Measurements from ENCODE around the gene CDK5RAP2.

Gene CDK5RAP2

GRCh38 chr9:120436983-120437475 lies 142.9 kb downstream of the CDK5RAP2 start:
- Histone ChIP-seq H3K4me1 (ENCODE audit: insufficient read depth, low read length) (no peaks in the 10 kb centered on the region), H3K4me3 (ENCODE audit: low read depth in 1 of 2, low read length in 2 of 2) (no peak overlapping the region), H3K36me3 (ENCODE audit: insufficient read depth, low read length) (peaks cover 88% of the 10 kb centered on the region), H3K9me3 (ENCODE audit: insufficient read depth, low read length, severe bottlenecking) (no peaks in the 10 kb centered on the region), H3K27me3 (ENCODE audit: insufficient read depth, low read length, poor library complexity) (no peaks in the 10 kb centered on the region), H4K20me1 (ENCODE audit: insufficient read depth, low read length) (no peaks in the 10 kb centered on the region), H3K79me2 (ENCODE audit: insufficient read depth, low read length) (no peaks in the 10 kb centered on the region), H3K27ac (ENCODE audit: low read length) (no peak overlapping the region), H3K4me2 (ENCODE audit: insufficient read depth, low read length) (no peak overlapping the region), H2AFZ (ENCODE audit: low read depth, low read length) (no peak overlapping the region), H3K9ac (ENCODE audit: low read depth, low read length) (no peak overlapping the region)
- no peak for TF ChIP-seq EZH2 (IDR thresholded peaks at IDR 0.05; ENCODE audit: borderline replicate concordance, low read depth, low read length, severe bottlenecking)
- no peak for TF ChIP-seq CTCF (IDR thresholded peaks at IDR 0.05; ENCODE audit: borderline replicate concordance, extremely low read depth, low read length, poor library complexity, severe bottlenecking)
- no peak for DNase-seq
- ATAC-seq (ENCODE audit: insufficient read depth, low read depth), result no peak

- peaks cover 85% of the 10 kb centered on the region for H3K36me3 ChIP-seq (ENCODE audit: insufficient read depth, low read length)
Observed at GRCh38 chr9:120436446-120436845, 143.5 kb downstream of the CDK5RAP2 start.

GRCh38 chr9:120435091-120435490 lies 144.9 kb downstream of the CDK5RAP2 start:
- Histone ChIP-seq H2AFZ (ENCODE audit: low read depth, low read length) (no peak overlapping the region), H3K4me2 (ENCODE audit: insufficient read depth, low read length) (no peak overlapping the region), H3K36me3 (ENCODE audit: insufficient read depth, low read length) (peaks cover 76% of the 10 kb centered on the region), H3K4me3 (ENCODE audit: low read depth in 1 of 2, low read length in 2 of 2) (no peak overlapping the region), H3K4me1 (ENCODE audit: insufficient read depth, low read length) (no peaks in the 10 kb centered on the region), H3K79me2 (ENCODE audit: insufficient read depth, low read length) (peaks cover 3% of the 10 kb centered on the region; the same call in 1 of the 2 replicates), H3K27me3 (ENCODE audit: insufficient read depth, low read length, poor library complexity) (no peaks in the 10 kb centered on the region), H3K9ac (ENCODE audit: low read depth, low read length) (no peak overlapping the region), H3K27ac (ENCODE audit: low read length) (no peak overlapping the region), H4K20me1 (ENCODE audit: insufficient read depth, low read length) (no peaks in the 10 kb centered on the region), H3K9me3 (ENCODE audit: insufficient read depth, low read length, severe bottlenecking) (no peaks in the 10 kb centered on the region)
- no peak for ATAC-seq (ENCODE audit: insufficient read depth, low read depth)
- no peak for TF ChIP-seq CTCF (IDR thresholded peaks at IDR 0.05; ENCODE audit: borderline replicate concordance, extremely low read depth, low read length, poor library complexity, severe bottlenecking)
- no peak for TF ChIP-seq EZH2 (IDR thresholded peaks at IDR 0.05; ENCODE audit: borderline replicate concordance, low read depth, low read length, severe bottlenecking)
- no peak for DNase-seq

More at GRCh38 chr9:120436446-120436845, 143.5 kb downstream of the CDK5RAP2 start:
- no peak overlapping the region for H3K4me2 ChIP-seq (ENCODE audit: insufficient read depth, low read length)
- no peaks in the 10 kb centered on the region for H3K9me3 ChIP-seq (ENCODE audit: insufficient read depth, low read length, severe bottlenecking)
- no peaks in the 10 kb centered on the region for H3K79me2 ChIP-seq (ENCODE audit: insufficient read depth, low read length)
- H3K9ac ChIP-seq (ENCODE audit: low read depth, low read length), result no peak overlapping the region
- H2AFZ ChIP-seq (ENCODE audit: low read depth, low read length), result no peak overlapping the region
- no peaks in the 10 kb centered on the region for H3K27me3 ChIP-seq (ENCODE audit: insufficient read depth, low read length, poor library complexity)
- no peaks in the 10 kb centered on the region for H4K20me1 ChIP-seq (ENCODE audit: insufficient read depth, low read length)
- TF ChIP-seq CTCF (IDR thresholded peaks at IDR 0.05; ENCODE audit: borderline replicate concordance, extremely low read depth, low read length, poor library complexity, severe bottlenecking) (no peak), EZH2 (IDR thresholded peaks at IDR 0.05; ENCODE audit: borderline replicate concordance, low read depth, low read length, severe bottlenecking) (no peak)
- DNase-seq (no peak), ATAC-seq (ENCODE audit: insufficient read depth, low read depth) (no peak)
- H3K27ac ChIP-seq (ENCODE audit: low read length), result no peak overlapping the region
- H3K4me3 ChIP-seq (ENCODE audit: low read depth in 1 of 2, low read length in 2 of 2), result no peak overlapping the region
- H3K4me1 ChIP-seq (ENCODE audit: insufficient read depth, low read length), result no peaks in the 10 kb centered on the region
